22Rv1 (cell line): ENCODE data around the gene ANGPTL8.

Experiments used
- H3K27ac ChIP-seq: fragments of 450-650 bp; 2 replicates; pipeline ENCODE4 v1.5.1; 2017
- ZFX ChIP-seq: fragments of 450-650 bp; IDR thresholded peaks from 2 replicates; pipeline ENCODE4 v1.6.1; 2017; ENCODE audit warnings: antibody characterized with exemption, borderline replicate concordance
- TF ChIP-seq, protein P1 (sequence below): fragments of 450-650 bp; IDR thresholded peaks from 2 replicates; pipeline ENCODE4 v1.5.1; 2017; ENCODE audit warnings: mild to moderate bottlenecking

ANGPTL8 gene

DNA sequence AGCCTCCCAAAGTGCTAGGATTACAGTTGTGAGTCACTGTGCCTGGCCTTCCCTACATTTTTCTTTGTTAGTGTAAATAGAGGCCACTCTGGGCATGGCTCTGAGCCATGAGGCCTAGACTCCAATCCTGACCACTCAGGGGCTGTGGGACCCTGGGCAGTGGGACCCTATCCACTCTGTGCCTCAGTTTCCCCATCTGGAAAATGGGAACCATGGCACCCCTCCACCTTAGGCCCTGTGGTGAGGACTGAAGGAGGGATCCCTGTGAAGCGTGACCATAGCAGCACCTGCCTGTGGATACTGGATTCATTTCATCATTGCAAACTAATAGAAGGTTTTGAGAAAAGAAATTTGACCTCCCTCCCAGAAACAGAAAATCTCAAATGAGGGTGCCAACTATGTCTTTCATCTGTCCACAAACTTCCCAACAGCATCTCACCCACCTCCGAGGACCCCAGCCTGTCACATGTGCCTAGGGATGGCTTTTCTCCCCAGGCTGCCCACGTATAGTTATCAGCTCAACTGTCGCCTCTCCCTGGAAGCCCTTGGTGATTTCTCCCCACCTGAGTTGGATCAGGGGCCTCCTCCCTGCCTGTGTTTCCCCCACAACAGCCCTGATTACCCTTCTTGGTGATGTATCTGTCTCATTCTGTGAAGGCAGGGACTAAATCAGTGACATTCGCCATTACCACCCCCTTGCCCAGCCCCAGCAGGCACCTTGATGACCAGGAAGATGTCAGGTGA, 5.6 kb downstream of the ANGPTL8 start:
- H3K27ac ChIP-seq, result no peak overlapping the region
- TF ChIP-seq ZFX, result no peak
- TF ChIP-seq, protein P1, sequence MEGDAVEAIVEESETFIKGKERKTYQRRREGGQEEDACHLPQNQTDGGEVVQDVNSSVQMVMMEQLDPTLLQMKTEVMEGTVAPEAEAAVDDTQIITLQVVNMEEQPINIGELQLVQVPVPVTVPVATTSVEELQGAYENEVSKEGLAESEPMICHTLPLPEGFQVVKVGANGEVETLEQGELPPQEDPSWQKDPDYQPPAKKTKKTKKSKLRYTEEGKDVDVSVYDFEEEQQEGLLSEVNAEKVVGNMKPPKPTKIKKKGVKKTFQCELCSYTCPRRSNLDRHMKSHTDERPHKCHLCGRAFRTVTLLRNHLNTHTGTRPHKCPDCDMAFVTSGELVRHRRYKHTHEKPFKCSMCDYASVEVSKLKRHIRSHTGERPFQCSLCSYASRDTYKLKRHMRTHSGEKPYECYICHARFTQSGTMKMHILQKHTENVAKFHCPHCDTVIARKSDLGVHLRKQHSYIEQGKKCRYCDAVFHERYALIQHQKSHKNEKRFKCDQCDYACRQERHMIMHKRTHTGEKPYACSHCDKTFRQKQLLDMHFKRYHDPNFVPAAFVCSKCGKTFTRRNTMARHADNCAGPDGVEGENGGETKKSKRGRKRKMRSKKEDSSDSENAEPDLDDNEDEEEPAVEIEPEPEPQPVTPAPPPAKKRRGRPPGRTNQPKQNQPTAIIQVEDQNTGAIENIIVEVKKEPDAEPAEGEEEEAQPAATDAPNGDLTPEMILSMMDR, result no peak

DNA sequence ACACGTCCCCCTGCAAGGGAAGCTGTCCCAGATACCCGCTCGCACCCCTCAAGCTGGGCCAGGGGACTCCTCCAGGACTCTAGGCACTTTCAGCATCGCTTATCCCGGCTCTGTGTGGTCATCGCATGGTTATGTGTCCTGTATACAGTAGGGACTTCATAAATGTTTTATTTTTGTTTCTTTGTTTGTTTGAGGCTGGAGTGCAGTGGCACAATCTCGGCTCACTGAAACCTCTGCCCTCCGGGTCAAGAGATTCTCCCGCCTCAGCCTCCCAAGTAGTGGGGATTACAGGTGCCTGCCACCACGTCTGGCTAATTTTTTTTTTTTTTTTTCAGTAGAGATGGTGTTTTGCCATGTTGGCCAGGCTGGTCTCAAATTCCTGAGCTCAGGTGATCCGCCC, 7.5 kb downstream of the ANGPTL8 start:
- TF ChIP-seq ZFX, result no peak
- TF ChIP-seq, protein P1, result no peak
- H3K27ac ChIP-seq, result no peak overlapping the region

GRCh38 chr19:11247391-11247790, 8.0 kb downstream of the ANGPTL8 start:
- no peak overlapping the region for H3K27ac ChIP-seq
- TF ChIP-seq, protein P1, result no peak
- no peak for TF ChIP-seq ZFX

DNA sequence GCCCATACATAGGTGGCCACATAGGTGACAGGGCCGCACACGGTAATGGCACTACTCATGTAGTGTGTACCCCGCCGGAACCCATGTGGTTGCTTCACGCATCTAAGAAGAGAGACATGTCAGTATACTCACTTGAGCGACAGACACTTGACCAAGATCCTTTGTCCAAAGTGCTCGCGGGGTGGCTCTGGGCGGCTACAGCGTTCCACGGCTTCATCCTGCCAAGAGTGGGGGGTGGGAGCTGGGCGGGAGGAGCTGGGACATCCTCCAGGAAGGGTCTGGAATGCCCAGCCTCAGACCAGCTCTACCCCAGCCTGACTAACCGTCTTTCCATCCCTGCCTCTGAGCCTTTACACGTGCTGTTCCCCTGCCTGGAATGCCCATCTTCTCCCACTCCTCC, 8.5 kb downstream of the ANGPTL8 start:
- no peak for TF ChIP-seq ZFX
- TF ChIP-seq, protein P1, result no peak
- no peak overlapping the region for H3K27ac ChIP-seq

DNA sequence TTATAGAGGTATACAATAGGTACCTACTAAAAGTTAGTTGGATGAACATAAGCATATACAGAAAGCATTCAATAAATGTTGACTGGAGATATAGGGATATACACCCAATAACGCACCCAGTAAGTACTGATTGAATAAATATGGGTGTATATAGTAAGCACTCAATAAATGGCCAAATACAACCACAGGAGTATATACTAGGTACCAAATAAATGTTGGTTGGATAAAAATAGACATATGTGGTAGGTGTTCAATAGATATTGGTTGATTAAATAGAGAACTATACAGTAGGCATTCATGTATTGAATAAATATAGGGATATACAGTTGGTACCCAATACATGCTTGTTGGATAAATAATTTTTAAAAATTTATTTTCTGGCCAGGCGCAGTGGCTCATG, 9.4 kb downstream of the ANGPTL8 start:
- TF ChIP-seq, protein P1, result no peak
- no peak overlapping the region for H3K27ac ChIP-seq

- TF ChIP-seq, protein P1, result no peak
- no peak for TF ChIP-seq ZFX
- H3K27ac ChIP-seq, result no peak overlapping the region
Observed at GRCh38 chr19:11251217-11251616, 11.8 kb downstream of the ANGPTL8 start.

- H3K27ac ChIP-seq, result no peak overlapping the region
- no peak for TF ChIP-seq ZFX
Observed at GRCh38 chr19:11251650-11252314, 12.4 kb downstream of the ANGPTL8 start.
